Astrocyte (in vitro differentiated cells and primary cell): ENCODE results near the gene ZNF488.

Source experiments
- EZH2 ChIP-seq: IDR thresholded peaks from 2 replicates; pipeline ENCODE4 v1.6.1; 2012; ENCODE audit warnings: mild to moderate bottlenecking, low read length, inconsistent platforms; ENCODE audit not compliant: insufficient read depth
- TF ChIP-seq, protein P1 (sequence below): IDR thresholded peaks from 2 replicates; pipeline ENCODE4 v1.5.1; 2011; ENCODE audit warnings: low read depth, mild to moderate bottlenecking, inconsistent platforms, low read length, moderate library complexity; ENCODE audit not compliant: insufficient read depth

GRCh38 chr10:47414752-47415519 lies 30.8 kb upstream of the ZNF488 start:
- TF ChIP-seq, protein P1, sequence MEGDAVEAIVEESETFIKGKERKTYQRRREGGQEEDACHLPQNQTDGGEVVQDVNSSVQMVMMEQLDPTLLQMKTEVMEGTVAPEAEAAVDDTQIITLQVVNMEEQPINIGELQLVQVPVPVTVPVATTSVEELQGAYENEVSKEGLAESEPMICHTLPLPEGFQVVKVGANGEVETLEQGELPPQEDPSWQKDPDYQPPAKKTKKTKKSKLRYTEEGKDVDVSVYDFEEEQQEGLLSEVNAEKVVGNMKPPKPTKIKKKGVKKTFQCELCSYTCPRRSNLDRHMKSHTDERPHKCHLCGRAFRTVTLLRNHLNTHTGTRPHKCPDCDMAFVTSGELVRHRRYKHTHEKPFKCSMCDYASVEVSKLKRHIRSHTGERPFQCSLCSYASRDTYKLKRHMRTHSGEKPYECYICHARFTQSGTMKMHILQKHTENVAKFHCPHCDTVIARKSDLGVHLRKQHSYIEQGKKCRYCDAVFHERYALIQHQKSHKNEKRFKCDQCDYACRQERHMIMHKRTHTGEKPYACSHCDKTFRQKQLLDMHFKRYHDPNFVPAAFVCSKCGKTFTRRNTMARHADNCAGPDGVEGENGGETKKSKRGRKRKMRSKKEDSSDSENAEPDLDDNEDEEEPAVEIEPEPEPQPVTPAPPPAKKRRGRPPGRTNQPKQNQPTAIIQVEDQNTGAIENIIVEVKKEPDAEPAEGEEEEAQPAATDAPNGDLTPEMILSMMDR, result no peak
- no peak for TF ChIP-seq EZH2
